ENCODE measurements around the gene ZNF512B. TPM values are rescaled to one million over a fixed set of nuclear protein-coding genes. Genes with fewer than 3 reads are reported as not detected.
"Not testable (repeated sequence)": the region's sequence is repeated elsewhere in the genome, so short reads cannot be mapped to it uniquely, and the experiment has no call there.

ZNF512B gene, protein sequence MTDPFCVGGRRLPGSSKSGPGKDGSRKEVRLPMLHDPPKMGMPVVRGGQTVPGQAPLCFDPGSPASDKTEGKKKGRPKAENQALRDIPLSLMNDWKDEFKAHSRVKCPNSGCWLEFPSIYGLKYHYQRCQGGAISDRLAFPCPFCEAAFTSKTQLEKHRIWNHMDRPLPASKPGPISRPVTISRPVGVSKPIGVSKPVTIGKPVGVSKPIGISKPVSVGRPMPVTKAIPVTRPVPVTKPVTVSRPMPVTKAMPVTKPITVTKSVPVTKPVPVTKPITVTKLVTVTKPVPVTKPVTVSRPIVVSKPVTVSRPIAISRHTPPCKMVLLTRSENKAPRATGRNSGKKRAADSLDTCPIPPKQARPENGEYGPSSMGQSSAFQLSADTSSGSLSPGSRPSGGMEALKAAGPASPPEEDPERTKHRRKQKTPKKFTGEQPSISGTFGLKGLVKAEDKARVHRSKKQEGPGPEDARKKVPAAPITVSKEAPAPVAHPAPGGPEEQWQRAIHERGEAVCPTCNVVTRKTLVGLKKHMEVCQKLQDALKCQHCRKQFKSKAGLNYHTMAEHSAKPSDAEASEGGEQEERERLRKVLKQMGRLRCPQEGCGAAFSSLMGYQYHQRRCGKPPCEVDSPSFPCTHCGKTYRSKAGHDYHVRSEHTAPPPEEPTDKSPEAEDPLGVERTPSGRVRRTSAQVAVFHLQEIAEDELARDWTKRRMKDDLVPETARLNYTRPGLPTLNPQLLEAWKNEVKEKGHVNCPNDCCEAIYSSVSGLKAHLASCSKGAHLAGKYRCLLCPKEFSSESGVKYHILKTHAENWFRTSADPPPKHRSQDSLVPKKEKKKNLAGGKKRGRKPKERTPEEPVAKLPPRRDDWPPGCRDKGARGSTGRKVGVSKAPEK
- total RNA-seq: 10 to 100 TPM; 10.8 to 16.5 TPM
- 10 to 100 TPM in 1 of 2 donors, 1 to 10 TPM in 1; 1.5 to 10.8 TPM for polyA plus RNA-seq
- long read RNA-seq, donor 1, partial matches to known transcripts: 7 of 20 reads
- long read RNA-seq, donor 1, other reads (novel, unspliced or antisense): 13 of 20 reads
- long read RNA-seq, donor 2, full-length matches to known transcripts: 1 of 14 reads
- long read RNA-seq, donor 2, partial matches to known transcripts: 4 of 14 reads
- long read RNA-seq, donor 2, other reads (novel, unspliced or antisense): 9 of 14 reads

DNA sequence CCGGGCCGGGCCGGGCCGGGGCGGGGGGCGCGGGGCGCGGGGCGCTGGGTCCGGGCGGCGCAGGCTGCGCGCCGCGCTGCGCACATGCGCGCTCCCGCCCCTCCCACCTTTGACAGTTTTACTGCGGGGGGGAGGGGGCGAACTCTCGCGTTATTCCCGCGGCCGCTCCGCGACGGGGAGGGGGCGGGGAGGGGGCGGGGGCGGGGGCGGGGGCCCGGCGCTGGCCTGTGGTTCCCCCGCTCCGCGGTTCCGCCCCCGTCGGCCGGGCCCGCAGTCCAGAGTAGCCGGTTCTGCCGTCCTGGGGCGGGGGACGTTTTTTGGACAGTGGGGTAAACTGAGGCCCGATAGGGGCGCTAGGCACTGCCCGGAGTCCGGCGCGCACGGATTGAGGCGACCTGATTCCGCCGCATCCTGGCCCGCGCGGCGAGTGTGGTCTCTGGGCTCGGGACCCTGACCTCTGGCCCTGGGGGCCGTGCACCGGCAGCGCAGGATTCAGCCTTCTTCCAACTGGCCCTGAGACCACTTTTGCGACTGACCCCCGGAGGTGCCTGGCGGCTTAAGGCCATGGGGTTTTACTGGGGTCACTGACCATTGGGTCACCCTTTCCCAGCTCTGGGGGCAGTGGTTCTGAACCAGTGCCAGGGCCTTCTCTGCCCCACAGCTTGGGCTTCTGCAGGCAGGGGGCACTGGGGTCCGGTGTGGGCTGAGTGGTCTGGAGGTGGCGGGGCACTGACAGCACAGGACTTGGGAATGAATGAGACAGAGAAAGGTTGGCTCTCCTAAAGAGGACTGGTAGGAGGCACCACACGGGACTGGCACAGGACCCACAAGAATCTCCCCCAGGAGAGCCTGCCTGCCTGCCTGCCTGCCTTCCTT is at the start of gene ZNF512B:
TSS of gene ZNF512B (minus strand) at position 93 of the 876 bp plus-strand sequence. CDS start 1,980 bp downstream, outside the sequence.
- 2 to 5% methylated on average over 35 to 73 of the region's 73 CpGs for WGBS, 2 donors
- Histone ChIP-seq H3K4me1 (ENCODE audit: control insufficient read depth in 1 of 2, insufficient read depth in 2 of 2, low read length in 2 of 2) (no peaks in the 10 kb centered on the region), H3K27me3 (ENCODE audit: control insufficient read depth in 1 of 2, insufficient read depth in 2 of 2, low read length in 1 of 2) (no peaks in the 10 kb centered on the region), H3K27ac (ENCODE audit: low read depth in 1 of 2, low read length in 2 of 2) (no peak within 1 kb of the TSS), H3K9me3 (ENCODE audit: control insufficient read depth, low read length) (no peaks in the 10 kb centered on the region), H3K36me3 (ENCODE audit: control insufficient read depth in 1 of 2, insufficient read depth in 2 of 2, low read length in 1 of 2) (no peaks in the 10 kb centered on the region), H3K4me3 (ENCODE audit: low read length in 2 of 2) (peak within 1 kb of the TSS; percentile 80 to 86)
- peak; percentile 46 for ATAC-seq (ENCODE audit: low FRiP score)
- peak; percentile 78 to 89 for DNase-seq
- intact Hi-C loops (cut with DNase I): loop anchor here (5.0 kb wide), 2 partner anchors 183 to 193 kb away; no protein-coding TSS in a partner anchor

DNA sequence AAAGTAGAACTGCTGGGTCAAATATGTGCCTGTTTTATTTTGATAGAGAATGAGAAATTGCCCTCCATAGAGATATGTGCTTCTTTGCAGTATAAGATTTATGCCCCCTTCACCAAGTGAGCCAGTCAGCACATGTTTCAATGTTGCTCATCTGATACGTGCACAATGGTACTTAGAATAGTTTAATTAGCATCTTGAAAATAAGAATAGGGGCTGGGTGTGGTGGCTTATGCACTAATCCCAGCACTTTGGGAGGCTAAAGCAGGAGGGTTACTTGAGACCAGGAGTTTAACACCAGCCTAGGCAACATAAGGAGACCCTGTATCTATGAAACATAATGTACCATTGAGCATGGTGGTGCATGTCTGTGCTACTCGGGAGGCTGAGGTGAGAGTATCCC is 45.9 kb upstream of the ZNF512B start:
- H3K27me3 ChIP-seq (ENCODE audit: control insufficient read depth in 1 of 2, insufficient read depth in 2 of 2, low read length in 1 of 2): no peaks in the 10 kb centered on the region
- intact Hi-C loops (cut with DNase I): no loop called here
- 43 to 68% methylated on average over 2 of the region's 2 CpGs for WGBS, 2 donors
- H3K36me3 ChIP-seq (ENCODE audit: control insufficient read depth in 1 of 2, insufficient read depth in 2 of 2, low read length in 1 of 2): peaks cover 10 to 16% of the 10 kb centered on the region in 2 donors
- H3K27ac ChIP-seq (ENCODE audit: low read depth in 1 of 2, low read length in 2 of 2): no peak overlapping the region
- H3K9me3 ChIP-seq (ENCODE audit: control insufficient read depth, low read length): no peaks in the 10 kb centered on the region
- H3K4me3 ChIP-seq (ENCODE audit: low read length in 2 of 2): no peak overlapping the region
- ATAC-seq (ENCODE audit: low FRiP score) (no peak), DNase-seq (no peak)
- H3K4me1 ChIP-seq (ENCODE audit: control insufficient read depth in 1 of 2, insufficient read depth in 2 of 2, low read length in 2 of 2): no peaks in the 10 kb centered on the region

DNA sequence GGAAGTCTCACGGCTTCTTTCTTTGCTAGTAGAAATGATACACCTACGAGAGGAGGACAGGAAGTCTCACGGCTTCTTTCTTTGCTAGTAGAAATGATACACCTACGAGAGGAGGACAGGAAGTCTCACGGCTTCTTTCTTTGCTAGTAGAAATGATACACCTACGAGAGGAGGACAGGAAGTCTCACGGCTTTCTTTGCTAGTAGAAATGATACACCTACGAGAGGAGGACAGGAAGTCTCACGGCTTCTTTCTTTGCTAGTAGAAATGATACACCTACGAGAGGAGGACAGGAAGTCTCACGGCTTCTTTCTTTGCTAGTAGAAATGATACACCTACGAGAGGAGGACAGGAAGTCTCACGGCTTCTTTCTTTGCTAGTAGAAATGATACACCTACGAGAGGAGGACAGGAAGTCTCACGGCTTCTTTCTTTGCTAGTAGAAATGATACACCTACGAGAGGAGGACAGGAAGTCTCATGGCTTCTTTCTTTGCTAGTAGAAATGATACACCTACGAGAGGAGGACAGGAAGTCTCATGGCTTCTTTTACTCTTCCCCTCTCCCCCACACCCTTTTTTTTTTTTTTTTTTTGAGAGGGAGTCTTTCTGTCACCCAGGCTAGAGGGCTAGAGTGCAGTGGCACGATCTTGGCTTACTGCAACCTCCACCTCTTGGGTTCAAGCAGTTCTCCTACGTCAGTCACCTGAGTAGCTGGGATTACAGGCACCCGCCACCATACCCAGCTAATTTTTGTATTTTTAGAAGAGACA is 42.8 kb upstream of the ZNF512B start:
- WGBS, 2 donors: 93% methylated on average over 11 to 13 of the region's 20 CpGs
- H3K4me1 ChIP-seq (ENCODE audit: control insufficient read depth in 1 of 2, insufficient read depth in 2 of 2, low read length in 2 of 2); H3K27ac ChIP-seq (ENCODE audit: low read depth in 1 of 2, low read length in 2 of 2); DNase-seq; H3K9me3 ChIP-seq (ENCODE audit: control insufficient read depth, low read length); intact Hi-C loops (cut with DNase I); H3K27me3 ChIP-seq (ENCODE audit: control insufficient read depth in 1 of 2, insufficient read depth in 2 of 2, low read length in 1 of 2); ATAC-seq (ENCODE audit: low FRiP score); H3K4me3 ChIP-seq (ENCODE audit: low read length in 2 of 2): not testable (repeated sequence)
- peaks cover 10% of the 10 kb centered on the region in 2 donors for H3K36me3 ChIP-seq (ENCODE audit: control insufficient read depth in 1 of 2, insufficient read depth in 2 of 2, low read length in 1 of 2)

DNA sequence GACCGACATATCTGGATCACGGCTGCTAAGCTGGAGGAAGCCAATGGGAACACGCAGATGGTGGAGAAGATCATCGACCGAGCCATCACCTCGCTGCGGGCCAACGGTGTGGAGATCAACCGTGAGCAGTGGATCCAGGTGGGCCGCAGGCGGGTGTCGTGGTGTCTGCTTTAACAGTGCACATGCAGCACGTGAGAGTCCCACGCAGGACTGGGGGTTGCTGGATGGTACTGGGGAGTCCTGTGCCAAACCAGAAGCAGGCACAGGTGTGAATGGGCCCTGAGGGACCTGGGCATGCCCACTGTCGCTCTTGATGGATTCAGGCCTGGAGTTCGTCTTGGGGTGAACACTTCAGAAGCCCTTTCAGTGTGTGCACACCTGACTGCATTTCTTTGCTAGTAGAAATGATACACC is 41.6 kb upstream of the ZNF512B start:
- Histone ChIP-seq H3K9me3 (ENCODE audit: control insufficient read depth, low read length) (no peaks in the 10 kb centered on the region), H3K27me3 (ENCODE audit: control insufficient read depth in 1 of 2, insufficient read depth in 2 of 2, low read length in 1 of 2) (no peaks in the 10 kb centered on the region), H3K4me3 (ENCODE audit: low read length in 2 of 2) (no peak overlapping the region), H3K36me3 (ENCODE audit: control insufficient read depth in 1 of 2, insufficient read depth in 2 of 2, low read length in 1 of 2) (peaks cover 10% of the 10 kb centered on the region in 2 donors), H3K4me1 (ENCODE audit: control insufficient read depth in 1 of 2, insufficient read depth in 2 of 2, low read length in 2 of 2) (no peaks in the 10 kb centered on the region), H3K27ac (ENCODE audit: low read depth in 1 of 2, low read length in 2 of 2) (no peak overlapping the region)
- DNase-seq (no peak), ATAC-seq (ENCODE audit: low FRiP score) (no peak)
- WGBS, 2 donors: 95 to 96% methylated on average over 16 of the region's 16 CpGs
- intact Hi-C loops (cut with DNase I): no loop called here

DNA sequence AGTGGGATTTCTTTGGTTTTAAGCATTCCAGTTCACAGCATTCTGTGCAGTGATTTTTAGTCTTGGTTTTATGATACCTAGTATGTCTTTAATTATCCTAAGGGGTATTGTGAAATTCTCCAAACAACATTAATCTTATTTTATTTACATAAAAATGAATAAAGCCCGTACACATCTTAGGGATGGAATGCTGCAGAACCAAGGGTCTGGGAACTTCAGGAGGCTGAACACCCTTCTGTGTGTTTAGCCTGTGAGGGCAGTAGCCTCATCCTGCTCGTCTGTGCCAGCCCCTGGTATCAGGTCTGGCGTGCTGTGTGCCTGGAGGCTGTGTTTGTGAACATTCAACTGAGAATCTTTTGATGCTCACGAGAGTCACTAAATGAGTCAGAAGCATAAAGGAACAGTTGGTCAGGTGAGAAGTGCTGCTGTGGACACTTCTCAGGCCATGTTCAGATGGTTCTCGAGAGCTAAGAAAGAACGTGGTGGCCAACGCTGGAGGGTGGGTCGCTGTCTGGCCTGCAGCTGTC is 41.0 kb upstream of the ZNF512B start:
- DNase-seq (no peak), ATAC-seq (ENCODE audit: low FRiP score) (no peak)
- Histone ChIP-seq H3K27me3 (ENCODE audit: control insufficient read depth in 1 of 2, insufficient read depth in 2 of 2, low read length in 1 of 2) (no peaks in the 10 kb centered on the region), H3K36me3 (ENCODE audit: control insufficient read depth in 1 of 2, insufficient read depth in 2 of 2, low read length in 1 of 2) (peaks cover 10% of the 10 kb centered on the region in 2 donors), H3K4me1 (ENCODE audit: control insufficient read depth in 1 of 2, insufficient read depth in 2 of 2, low read length in 2 of 2) (no peaks in the 10 kb centered on the region), H3K4me3 (ENCODE audit: low read length in 2 of 2) (no peak overlapping the region), H3K9me3 (ENCODE audit: control insufficient read depth, low read length) (no peaks in the 10 kb centered on the region), H3K27ac (ENCODE audit: low read depth in 1 of 2, low read length in 2 of 2) (no peak overlapping the region)
- intact Hi-C loops (cut with DNase I): no loop called here
- 89 to 90% methylated on average over 8 of the region's 8 CpGs for WGBS, 2 donors

DNA sequence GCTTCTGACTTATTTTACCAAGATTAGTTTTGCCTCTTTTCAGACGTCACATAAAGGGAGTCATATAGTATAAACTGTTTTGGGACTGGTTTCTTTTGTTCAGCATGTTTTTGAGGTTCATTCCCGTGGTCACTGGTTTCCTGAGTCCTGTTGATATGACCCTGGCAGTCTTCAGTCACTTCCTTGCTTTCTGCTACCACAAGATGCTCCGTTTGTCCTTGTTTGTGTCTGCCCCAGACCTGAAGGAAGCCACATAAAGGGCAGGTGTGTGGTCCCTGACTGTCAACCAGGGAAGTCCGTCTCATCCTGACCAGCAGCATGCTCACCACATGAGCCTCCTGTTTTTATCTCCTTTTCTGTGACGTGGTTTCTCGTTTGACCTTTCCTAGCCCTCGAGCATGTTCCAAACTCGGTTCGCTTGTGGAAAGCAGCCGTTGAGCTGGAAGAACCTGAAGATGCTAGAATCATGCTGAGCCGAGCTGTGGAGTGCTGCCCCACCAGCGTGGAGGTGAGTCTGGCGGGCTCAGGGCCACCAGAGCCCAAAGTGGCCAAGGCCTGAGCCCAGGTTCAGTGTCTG is 40.2 kb upstream of the ZNF512B start:
- no peak for ATAC-seq (ENCODE audit: low FRiP score)
- DNase-seq: no peak
- WGBS, 2 donors: 91 to 92% methylated on average over 13 of the region's 13 CpGs
- Histone ChIP-seq H3K36me3 (ENCODE audit: control insufficient read depth in 1 of 2, insufficient read depth in 2 of 2, low read length in 1 of 2) (peaks cover 10 to 11% of the 10 kb centered on the region in 2 donors), H3K27ac (ENCODE audit: low read depth in 1 of 2, low read length in 2 of 2) (no peak overlapping the region), H3K4me1 (ENCODE audit: control insufficient read depth in 1 of 2, insufficient read depth in 2 of 2, low read length in 2 of 2) (no peaks in the 10 kb centered on the region), H3K9me3 (ENCODE audit: control insufficient read depth, low read length) (no peaks in the 10 kb centered on the region), H3K4me3 (ENCODE audit: low read length in 2 of 2) (no peak overlapping the region), H3K27me3 (ENCODE audit: control insufficient read depth in 1 of 2, insufficient read depth in 2 of 2, low read length in 1 of 2) (no peaks in the 10 kb centered on the region)
- intact Hi-C loops (cut with DNase I): no loop called here

DNA sequence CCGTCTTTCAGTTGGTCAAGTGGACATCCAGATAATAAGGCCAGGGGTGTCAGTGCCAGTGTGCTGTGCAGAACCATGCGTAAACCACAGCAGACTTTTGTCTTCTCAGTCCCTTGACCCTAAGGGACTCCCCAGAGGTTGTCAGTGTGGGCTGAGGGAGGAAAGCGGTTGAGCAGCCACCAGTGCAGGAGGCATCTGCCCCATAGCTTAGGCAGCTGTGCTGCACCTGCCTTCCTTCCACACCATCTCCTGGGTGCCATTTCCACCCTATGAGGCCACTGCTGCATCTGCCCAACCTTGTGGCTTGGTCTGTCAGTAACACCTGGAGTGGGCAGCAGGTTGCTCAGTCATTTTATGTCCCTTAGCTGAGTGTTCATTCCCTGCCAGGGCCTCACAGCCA is 37.2 kb upstream of the ZNF512B start:
- Histone ChIP-seq H3K4me1 (ENCODE audit: control insufficient read depth in 1 of 2, insufficient read depth in 2 of 2, low read length in 2 of 2) (no peaks in the 10 kb centered on the region), H3K36me3 (ENCODE audit: control insufficient read depth in 1 of 2, insufficient read depth in 2 of 2, low read length in 1 of 2) (peaks cover 0 to 11% of the 10 kb centered on the region in 2 donors), H3K9me3 (ENCODE audit: control insufficient read depth, low read length) (no peaks in the 10 kb centered on the region), H3K27me3 (ENCODE audit: control insufficient read depth in 1 of 2, insufficient read depth in 2 of 2, low read length in 1 of 2) (no peaks in the 10 kb centered on the region), H3K27ac (ENCODE audit: low read depth in 1 of 2, low read length in 2 of 2) (no peak overlapping the region), H3K4me3 (ENCODE audit: low read length in 2 of 2) (no peak overlapping the region)
- DNase-seq (no peak), ATAC-seq (ENCODE audit: low FRiP score) (no peak)
- 87 to 89% methylated on average over 3 of the region's 3 CpGs for WGBS, 2 donors
- intact Hi-C loops (cut with DNase I): no loop called here

All from aorta (tissue), 5 donors.